H1 (cell line): ENCODE measurements around the gene THTPA. TPM values are rescaled to one million over a fixed set of nuclear protein-coding genes. Genes with fewer than 3 reads are reported as not detected.

Experiments
- CTCF ChIA-PET: fragments of 300-600 bp; sonication (Branson Sonifier 250); formaldehyde crosslinking; loops from one replicate; lab custom pipeline; 2021; ENCODE audit not compliant: partially characterized antibody; lab: Charles Lee
- POLR2A ChIA-PET: fragments of 300-600 bp; sonication (Branson Sonifier 250); formaldehyde crosslinking; loops from one replicate; lab custom pipeline; 2021; ENCODE audit warnings: inconsistent platforms; ENCODE audit not compliant: partially characterized antibody; lab: Charles Lee
- DNase-seq, 2 experiments: peaks; one replicate each; pipeline versions ENCODE4 v3.0.0 to v3.0.0-alpha.2; 2010 to 2022; ENCODE audit warnings: low spot score in 2 of 2, low read depth in 1 of 2, mixed read lengths in 1 of 2
- FAIRE-seq: peaks from 2 replicates; lab custom pipeline; 2011; peaks lifted over from hg19 to GRCh38; lab: Jason Lieb, UNC
- H2AFZ ChIP-seq: 2 replicates; pipeline ENCODE4 v1.8.1; 2012; ENCODE audit warnings: low read length, inconsistent platforms
- H2AK5ac ChIP-seq: 2 replicates; pipeline ENCODE4 v1.6.1; 2013; ENCODE audit warnings: low read depth, low read length
- H2BK120ac ChIP-seq: replicated peaks from 2 replicates; pipeline ENCODE3; 2013; ENCODE audit warnings: low read depth, low read length, inconsistent platforms
- H2BK12ac ChIP-seq: 2 replicates; pipeline ENCODE4 v1.6.1; 2013; ENCODE audit warnings: low read depth, low read length
- H2BK15ac ChIP-seq: 2 replicates; pipeline ENCODE4 v1.6.1; 2013; ENCODE audit warnings: low read length
- H2BK20ac ChIP-seq: 2 replicates; pipeline ENCODE4 v1.6.1; 2013; ENCODE audit warnings: low read length
- H2BK5ac ChIP-seq: 2 replicates; pipeline ENCODE4 v1.6.1; 2013; ENCODE audit warnings: low read depth, low read length
- H3K14ac ChIP-seq: 2 replicates; pipeline ENCODE4 v1.6.1; 2013; ENCODE audit warnings: inconsistent platforms; ENCODE audit not compliant: insufficient read length
- H3K18ac ChIP-seq: 2 replicates; pipeline ENCODE4 v1.6.1; 2013; ENCODE audit warnings: low read length; ENCODE audit errors: extremely low read depth
- H3K23ac ChIP-seq: 2 replicates; pipeline ENCODE4 v1.6.1; 2013; ENCODE audit warnings: inconsistent platforms; ENCODE audit not compliant: insufficient read length
- H3K23me2 ChIP-seq: 2 replicates; pipeline ENCODE4 v1.6.1; 2013; ENCODE audit warnings: low read depth, low read length
- H3K27ac ChIP-seq: 2 replicates; pipeline ENCODE4 v1.6.1; 2011; ENCODE audit warnings: low read depth, low read length, inconsistent platforms
- H3K27me3 ChIP-seq, 4 experiments: replicated peaks in 1 of 4; 1 replicate in 1 of 4; 2 replicates in 3 of 4; pipeline versions ENCODE4 v1.6.1 to v1.8.1; 2011 to 2013; ENCODE audit warnings: low read length in 3 of 4, mild to moderate bottlenecking in 3 of 4, inconsistent platforms in 2 of 4, mixed read lengths in 2 of 4, moderate library complexity in 1 of 4; ENCODE audit not compliant: control insufficient read depth in 3 of 4, insufficient read depth in 3 of 4; ENCODE audit errors: extremely low read depth in 1 of 4
- H3K36me3 ChIP-seq, 4 experiments: 2 replicates each; pipeline versions ENCODE4 v1.6.1 to v1.8.1; 2011 to 2013; ENCODE audit warnings: mild to moderate bottlenecking in 4 of 4, low read length in 3 of 4, moderate library complexity in 2 of 4, control low read depth in 1 of 4, inconsistent platforms in 1 of 4; ENCODE audit not compliant: insufficient read depth in 4 of 4, control insufficient read depth in 2 of 4
- H3K4ac ChIP-seq: replicated peaks from 2 replicates; pipeline ENCODE3; 2013; ENCODE audit warnings: low read length, low read depth, mixed read lengths, inconsistent platforms; ENCODE audit not compliant: insufficient read length
- H3K4me1 ChIP-seq, 4 experiments: replicated peaks in 1 of 4; 1 replicate in 1 of 4; 2 replicates in 3 of 4; pipeline versions ENCODE4 v1.6.1 to v1.8.1; 2011 to 2013; ENCODE audit warnings: low read length in 3 of 4, inconsistent platforms in 2 of 4, mixed read lengths in 1 of 4; ENCODE audit not compliant: insufficient read depth in 4 of 4, control insufficient read depth in 3 of 4
- H3K4me2 ChIP-seq, 2 experiments: 2 replicates each; pipeline versions ENCODE4 v1.6.1 to v1.8.1; 2011 to 2013; ENCODE audit warnings: low read depth in 2 of 2, low read length in 2 of 2, control low read depth in 1 of 2, inconsistent platforms in 1 of 2, mild to moderate bottlenecking in 1 of 2; ENCODE audit not compliant: insufficient read depth in 1 of 2
- H3K4me3 ChIP-seq, 4 experiments: fragments of 200-600, 300-600 bp in 1 of 4; sonication (generic), shearing (Covaris generic), sonication (Bioruptor Twin) in 1 of 4; 2 replicates each; pipeline versions ENCODE4 v1.5.1 to v1.8.1; 2011 to 2016; ENCODE audit warnings: low read length in 4 of 4, low read depth in 3 of 4, control low read depth in 2 of 4, inconsistent platforms in 2 of 4, mild to moderate bottlenecking in 2 of 4, mixed read lengths in 1 of 4, moderate library complexity in 1 of 4; ENCODE audit not compliant: insufficient read depth in 2 of 4; ENCODE audit errors: extremely low read depth in 1 of 4
- H3K56ac ChIP-seq: replicated peaks from 2 replicates; pipeline ENCODE3; 2013; ENCODE audit warnings: low read depth, mild to moderate bottlenecking, mixed read lengths, low read length, inconsistent platforms; ENCODE audit not compliant: insufficient read length
- H3K79me1 ChIP-seq: 2 replicates; pipeline ENCODE4 v1.6.1; 2013; ENCODE audit warnings: low read depth, low read length, control low read depth
- H3K79me2 ChIP-seq, 2 experiments: 2 replicates each; pipeline versions ENCODE4 v1.6.1 to v1.8.1; 2012 to 2013; ENCODE audit warnings: low read length in 2 of 2, mild to moderate bottlenecking in 2 of 2, inconsistent platforms in 1 of 2; ENCODE audit not compliant: insufficient read depth in 2 of 2, control insufficient read depth in 1 of 2
- H3K9ac ChIP-seq, 4 experiments: replicated peaks in 1 of 4; 1 replicate in 1 of 4; 2 replicates in 3 of 4; pipeline versions ENCODE4 v1.6.1 to v1.8.1; 2011 to 2013; ENCODE audit warnings: low read depth in 3 of 4, low read length in 3 of 4, control low read depth in 2 of 4, mild to moderate bottlenecking in 2 of 4, moderate library complexity in 2 of 4, inconsistent platforms in 1 of 4; ENCODE audit errors: extremely low read depth in 1 of 4
- H3K9me3 ChIP-seq, 2 experiments: 2 replicates each; pipeline versions ENCODE4 v1.6.1 to v1.8.1; 2012 to 2013; ENCODE audit warnings: mild to moderate bottlenecking in 2 of 2, moderate library complexity in 2 of 2, control low read depth in 1 of 2, inconsistent platforms in 1 of 2, low read depth in 1 of 2, low read length in 1 of 2, mixed read lengths in 1 of 2; ENCODE audit not compliant: insufficient read depth in 2 of 2
- H4K20me1 ChIP-seq, 2 experiments: replicated peaks in 1 of 2; 2 replicates each; pipeline versions ENCODE3 to v1.8.1; 2011 to 2013; ENCODE audit warnings: inconsistent platforms in 2 of 2, low read length in 2 of 2, mild to moderate bottlenecking in 1 of 2; ENCODE audit not compliant: insufficient read depth in 2 of 2, control insufficient read depth in 1 of 2
- H4K5ac ChIP-seq: 2 replicates; pipeline ENCODE4 v1.6.1; 2013; ENCODE audit warnings: low read length, low read depth, mixed read lengths, inconsistent platforms; ENCODE audit not compliant: insufficient read length
- H4K8ac ChIP-seq: 2 replicates; pipeline ENCODE4 v1.8.0; 2013; ENCODE audit warnings: mild to moderate bottlenecking, moderate library complexity, low read length, inconsistent platforms; ENCODE audit not compliant: insufficient read depth; ENCODE audit errors: extremely low read depth
- H4K91ac ChIP-seq: replicated peaks from 2 replicates; pipeline ENCODE3; 2013; ENCODE audit warnings: low read length, mixed read lengths, inconsistent platforms; ENCODE audit not compliant: insufficient read length
- CTCF ChIP-seq, 3 experiments: IDR thresholded peaks; 1 replicate in 2 of 3; 2 replicates in 1 of 3; pipeline versions ENCODE4 v1.5.1 to v1.6.1; 2011; ENCODE audit warnings: low read length in 3 of 3, mild to moderate bottlenecking in 3 of 3, inconsistent platforms in 2 of 3, low read depth in 1 of 3, moderate library complexity in 1 of 3; ENCODE audit not compliant: insufficient read depth in 1 of 3; ENCODE audit errors: control extremely low read depth in 1 of 3
- RXRA ChIP-seq: IDR thresholded peaks from 2 replicates; pipeline ENCODE4 v1.6.1; 2011; ENCODE audit warnings: low read depth, mild to moderate bottlenecking, low read length, moderate library complexity; ENCODE audit not compliant: insufficient read depth
- WGBS, 2 experiments: shearing (Covaris generic) in 1 of 2; methylation state at CpG; one replicate each; pipeline versions ENCODE4 v1.1.6 to v1.1.7; 2013 to 2015; ENCODE audit warnings: low lambda C conversion rate in 2 of 2, mixed read lengths in 2 of 2, inconsistent platforms in 1 of 2, low coverage in 1 of 2, missing lambda C conversion rate in 1 of 2; ENCODE audit not compliant: insufficient replicate concordance in 2 of 2, insufficient coverage in 1 of 2, insufficient read length in 1 of 2; ENCODE audit errors: extremely low coverage in 1 of 2, missing lambda C conversion rate in 1 of 2; 5-methylcytosine and 5-hydroxymethylcytosine counted together
- polyA plus RNA-seq, 7 experiments: library from polyadenylated mRNA; depleted of rRNA in 3 of 7; stranded (reverse) in 5 of 7; unstranded in 2 of 7; fragments of >200 nt in 5 of 7; fragments of 200-250 nt in 2 of 7; gene quantifications; 1 replicate in 5 of 7; 2 replicates in 1 of 7; 4 replicates in 1 of 7; pipeline versions ENCODE4 v1.2.1 to v1.2.3, GENCODE V29; 2011 to 2013; ENCODE audit warnings: missing spikeins in 2 of 7, mixed read lengths in 2 of 7
- total RNA-seq: library from RNA; stranded (reverse); fragmentation: NEBNext Ultra II Directional; extraction: Animal tissue kit (Norgen Biotek cat#: 25700); gene quantifications from 2 replicates; pipeline ENCODE4 v1.2.1, GENCODE V29; 2021

The THTPA gene
- total and polyA plus RNA-seq, 2 of the 8 experiments (the other 6 are each of a cell fraction or from before 2014, with no cell fraction given): 16.6 to 19.0 TPM

GRCh38 chr14:23580948-23581281, 24.8 kb downstream of the THTPA start:
- peaks cover 9 to 19% (median 16%) of the 10 kb centered on the region in 4 experiments; a peak in 6 of 7 replicates for H3K27me3 ChIP-seq
- no peak overlapping the region for H4K5ac ChIP-seq
- peaks cover 13% of the 10 kb centered on the region; the same call in 1 of the 2 replicates for H3K23me2 ChIP-seq
- 76% methylated on average over 5 of the region's 8 CpGs; no CpG with 5 or more reads in 1 of the 2 experiments for WGBS, 2 experiments
- no peak overlapping the region for H3K27ac ChIP-seq
- H2BK120ac ChIP-seq: no peak overlapping the region
- H3K23ac ChIP-seq: no peak overlapping the region
- no peak overlapping the region for H3K56ac ChIP-seq
- H2AFZ ChIP-seq: no peak overlapping the region
- H3K4ac ChIP-seq: no peak overlapping the region
- no peak overlapping the region for H2BK12ac ChIP-seq
- no peak overlapping the region for H3K14ac ChIP-seq
- H4K8ac ChIP-seq: no peak overlapping the region
- peaks cover 5 to 13% (median 7%) of the 10 kb centered on the region in 4 experiments; a peak in 6 of 7 replicates for H3K4me1 ChIP-seq
- no peaks in the 10 kb centered on the region; a peak in 1 of 8 replicates for H3K36me3 ChIP-seq
- H4K20me1 ChIP-seq: no peaks in the 10 kb centered on the region
- no peak overlapping the region for H3K18ac ChIP-seq
- ChIA-PET POLR2A (interaction anchor here (0.6 to 3.8 kb wide), 7 partner anchors 13 to 533 kb away, joined by 3 to 14 read pairs (median 4); partner anchors contain the start of genes AP1G2, DCAF11 and NRL), CTCF (interaction anchor here (0.6 to 2.4 kb wide), 15 partner anchors 10 to 499 kb away, joined by 3 to 7 read pairs (median 4); no protein-coding TSS in a partner anchor)
- no peak overlapping the region for H2BK15ac ChIP-seq
- H2BK5ac ChIP-seq: no peak overlapping the region
- no peaks in the 10 kb centered on the region; a peak in 1 of 4 replicates for H3K9me3 ChIP-seq
- TF ChIP-seq RXRA (no peak), CTCF (IDR thresholded peaks at IDR 0.05; ENCODE audit: control extremely low read depth in 1 of 3, insufficient read depth in 1 of 3, low read depth in 1 of 3, low read length in 3 of 3) (peak; percentile 3 to 29 (median 14); a peak in 2 of 4 replicates)
- no peak overlapping the region for H2AK5ac ChIP-seq
- no peaks in the 10 kb centered on the region for H3K79me2 ChIP-seq
- no peak overlapping the region for H3K4me2 ChIP-seq
- DNase-seq (no peak), FAIRE-seq (no peak)
- no peaks in the 10 kb centered on the region for H3K79me1 ChIP-seq
- no peak overlapping the region for H2BK20ac ChIP-seq
- H3K4me3 ChIP-seq: no peak overlapping the region
- no peak overlapping the region for H4K91ac ChIP-seq
- no peak overlapping the region for H3K9ac ChIP-seq
